ENCODE results near the gene G3BP1.
A peak's percentile ranks its signal among the peaks of the same experiment; 100 is the strongest.
"Not testable (repeated sequence)": the region's sequence is repeated elsewhere in the genome, so short reads cannot be mapped to it uniquely, and the experiment has no call there.

G3BP1 gene

DNA sequence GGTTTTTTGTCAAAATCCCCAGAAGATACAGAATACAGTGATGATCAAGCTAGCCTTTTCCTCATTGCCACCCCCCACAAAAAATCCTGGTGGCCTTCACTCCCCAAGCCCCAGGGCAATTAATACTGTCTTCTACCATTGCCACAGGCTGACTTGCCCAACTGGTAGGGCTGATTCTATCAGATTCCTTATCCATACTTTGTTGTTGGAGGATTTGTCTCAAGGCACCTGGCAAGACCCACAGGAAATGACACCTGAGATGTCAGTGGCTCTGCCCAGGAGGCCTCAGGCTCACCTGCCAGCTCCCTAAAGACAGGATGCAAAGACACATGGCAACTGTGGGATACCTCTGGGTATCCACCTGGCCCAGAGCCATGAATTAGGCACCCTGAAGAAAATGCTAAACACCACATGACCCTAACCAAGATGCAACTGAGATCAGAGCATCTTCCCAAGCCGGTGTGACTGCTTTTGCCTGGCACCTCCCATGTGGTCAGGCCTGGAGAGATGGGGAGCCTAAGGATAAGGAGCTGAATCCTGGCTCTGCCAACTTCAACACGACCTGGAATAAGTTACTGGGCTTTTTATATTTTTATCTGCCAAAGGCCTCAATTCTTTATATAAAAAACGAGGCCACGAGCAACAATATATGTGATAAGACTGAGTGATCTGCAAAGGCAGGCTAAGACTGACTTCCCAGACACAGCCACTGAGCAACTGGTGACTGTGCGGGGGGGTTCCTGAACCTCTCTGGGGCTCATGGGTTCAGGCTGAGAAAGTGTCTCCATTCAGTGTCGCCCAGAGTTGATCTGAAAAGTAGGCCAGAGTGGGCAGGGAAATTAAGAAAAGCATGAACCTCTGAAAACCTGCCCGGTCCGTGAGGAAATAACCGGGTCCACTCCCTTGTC is 14.3 kb upstream of the G3BP1 start:
- DNase-seq, result no peak

DNA sequence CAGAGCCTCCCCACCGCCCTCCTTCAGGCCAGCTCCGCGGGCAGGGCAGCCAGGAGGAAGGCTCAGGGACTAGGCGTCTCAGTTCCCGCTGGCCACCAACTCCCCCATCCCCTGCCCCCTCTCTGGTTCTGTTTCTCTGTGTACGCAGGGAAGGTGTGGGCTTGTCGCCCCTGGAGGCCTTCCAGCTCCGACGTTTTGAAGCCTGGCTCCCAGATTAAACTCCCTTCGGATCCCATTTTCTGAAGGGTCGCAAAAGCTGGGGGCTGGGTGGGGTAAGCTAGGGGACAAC is 13.7 kb upstream of the G3BP1 start:
- DNase-seq, result no peak

DNA sequence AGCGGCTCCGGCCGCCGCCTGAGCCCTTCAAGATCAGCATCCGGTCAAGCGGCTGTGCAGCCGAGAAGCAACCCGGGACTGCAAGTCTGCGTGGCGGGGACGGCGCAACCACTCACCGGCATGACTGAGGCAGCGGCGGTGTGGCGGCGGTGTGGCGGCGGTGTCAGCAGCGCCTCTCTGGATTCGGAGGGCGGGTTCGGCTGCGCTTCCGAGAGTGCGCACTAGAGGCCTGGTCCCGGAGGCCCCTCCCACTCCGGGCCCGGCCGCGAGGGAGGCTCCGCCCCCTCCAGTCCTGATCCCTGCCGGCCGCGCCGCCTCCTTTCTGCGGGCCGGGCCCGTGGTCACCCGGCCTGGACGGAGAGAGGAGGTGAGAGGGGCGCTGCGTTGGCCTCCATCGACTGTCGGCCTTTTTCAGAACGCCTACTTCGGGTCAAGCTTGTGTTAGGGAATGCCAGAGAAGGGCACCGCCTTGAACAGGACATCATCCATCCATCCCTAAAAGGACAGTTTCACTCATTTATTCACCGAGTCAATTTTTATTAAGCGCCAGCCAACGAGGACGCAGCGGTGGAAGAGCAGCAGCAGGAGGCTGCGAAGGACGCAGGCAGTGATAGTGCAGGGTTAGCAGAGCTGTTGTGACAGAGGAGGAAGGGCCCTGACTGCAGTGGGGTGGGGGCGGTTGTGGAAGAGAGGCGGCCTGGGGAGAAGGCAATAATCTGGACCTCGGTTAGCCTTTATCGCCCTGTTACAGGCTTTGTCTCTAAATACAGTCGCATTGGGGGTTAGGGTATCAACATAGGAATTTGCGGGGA is 13.1 kb upstream of the G3BP1 start, which contains the start of gene ATOX1:
Gene ATOX1, minus strand, starts transcription at position 202 of the 812 bp plus-strand sequence. Its CDS starts 80 bp downstream, at position 122.
- DNase-seq, result peak; percentile 77

DNA sequence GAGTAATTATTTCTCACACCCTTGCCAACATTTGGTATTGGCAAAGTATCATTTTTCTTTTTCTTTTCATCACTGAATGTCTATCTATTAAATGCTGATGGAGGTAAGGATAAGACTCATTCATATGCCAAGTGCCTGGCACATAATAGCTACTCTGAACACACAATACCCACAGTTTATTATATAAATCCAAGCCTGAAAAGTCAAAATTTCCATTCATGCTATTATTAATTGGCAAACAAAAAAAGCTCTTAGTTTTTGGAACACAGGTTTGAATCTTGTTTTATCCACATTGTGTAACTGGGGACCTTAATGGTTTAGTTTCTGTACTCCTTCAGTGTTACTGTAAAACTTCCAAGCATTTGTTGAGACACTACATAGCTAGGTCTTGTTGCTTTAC is 7.0 kb upstream of the G3BP1 start:
- DNase-seq, result no peak

DNA sequence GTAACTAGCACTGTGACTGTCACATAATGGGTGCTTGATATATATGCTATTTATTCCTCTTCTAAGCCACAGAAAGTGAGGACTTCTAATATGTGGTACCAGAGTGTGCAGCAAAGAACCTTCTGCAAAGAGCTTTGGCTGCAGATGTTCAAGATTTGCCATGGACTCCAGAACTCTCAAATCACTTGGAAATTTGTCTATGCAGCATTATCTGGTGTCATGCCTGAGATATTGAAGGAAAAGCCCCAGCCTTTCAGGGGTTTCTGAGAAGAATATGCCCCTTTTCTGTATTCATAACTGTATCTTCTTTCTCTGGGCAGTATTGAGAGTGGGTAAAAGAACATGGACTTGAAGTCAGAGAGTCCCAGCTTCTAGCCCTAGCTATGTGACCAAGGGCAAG is 4.8 kb upstream of the G3BP1 start:
- no peak for DNase-seq

DNA sequence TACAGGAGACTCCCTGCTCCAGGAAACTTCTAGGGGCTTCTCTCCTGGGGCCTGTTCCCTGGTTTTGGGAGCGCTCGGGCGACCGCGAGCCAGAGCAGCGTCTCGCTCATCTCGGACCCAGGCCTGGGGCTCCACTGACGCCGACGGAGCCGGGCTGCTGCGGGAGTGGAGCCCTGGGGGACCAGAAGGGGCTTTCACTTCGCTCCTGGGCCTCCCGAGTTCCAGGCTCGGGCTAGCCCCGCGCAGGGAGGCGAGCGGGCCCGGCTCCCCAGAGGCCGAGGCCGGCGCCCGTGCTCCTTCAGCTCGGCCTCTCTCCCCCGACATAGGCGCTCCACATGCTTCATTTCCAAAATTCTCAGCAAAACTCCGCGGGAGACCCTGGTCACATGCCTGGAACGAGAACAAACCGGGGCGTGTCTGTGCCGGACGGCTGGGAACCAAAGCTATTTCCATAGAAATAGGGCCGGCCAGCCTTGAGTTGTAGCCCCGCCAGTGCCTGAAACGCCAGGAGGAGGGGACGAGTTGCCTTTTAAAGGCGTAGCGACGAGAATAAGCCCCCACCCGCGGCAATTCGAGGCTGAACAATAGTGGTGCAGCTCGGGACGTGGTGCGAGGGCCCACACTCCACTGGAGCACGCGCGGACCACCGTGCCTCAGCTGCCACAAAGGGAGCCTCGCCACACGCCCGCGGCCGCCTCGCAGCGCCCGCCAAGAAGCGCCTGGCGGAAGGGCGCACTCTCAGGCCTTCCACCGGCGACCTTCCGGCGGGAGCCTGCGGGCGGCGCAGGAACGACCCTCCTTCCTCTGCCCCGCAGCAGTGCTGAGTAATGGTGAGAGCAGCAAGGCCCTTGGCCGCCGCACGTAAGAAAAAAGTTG is 1.1 kb upstream of the G3BP1 start:
- peak; percentile 9 for DNase-seq

DNA sequence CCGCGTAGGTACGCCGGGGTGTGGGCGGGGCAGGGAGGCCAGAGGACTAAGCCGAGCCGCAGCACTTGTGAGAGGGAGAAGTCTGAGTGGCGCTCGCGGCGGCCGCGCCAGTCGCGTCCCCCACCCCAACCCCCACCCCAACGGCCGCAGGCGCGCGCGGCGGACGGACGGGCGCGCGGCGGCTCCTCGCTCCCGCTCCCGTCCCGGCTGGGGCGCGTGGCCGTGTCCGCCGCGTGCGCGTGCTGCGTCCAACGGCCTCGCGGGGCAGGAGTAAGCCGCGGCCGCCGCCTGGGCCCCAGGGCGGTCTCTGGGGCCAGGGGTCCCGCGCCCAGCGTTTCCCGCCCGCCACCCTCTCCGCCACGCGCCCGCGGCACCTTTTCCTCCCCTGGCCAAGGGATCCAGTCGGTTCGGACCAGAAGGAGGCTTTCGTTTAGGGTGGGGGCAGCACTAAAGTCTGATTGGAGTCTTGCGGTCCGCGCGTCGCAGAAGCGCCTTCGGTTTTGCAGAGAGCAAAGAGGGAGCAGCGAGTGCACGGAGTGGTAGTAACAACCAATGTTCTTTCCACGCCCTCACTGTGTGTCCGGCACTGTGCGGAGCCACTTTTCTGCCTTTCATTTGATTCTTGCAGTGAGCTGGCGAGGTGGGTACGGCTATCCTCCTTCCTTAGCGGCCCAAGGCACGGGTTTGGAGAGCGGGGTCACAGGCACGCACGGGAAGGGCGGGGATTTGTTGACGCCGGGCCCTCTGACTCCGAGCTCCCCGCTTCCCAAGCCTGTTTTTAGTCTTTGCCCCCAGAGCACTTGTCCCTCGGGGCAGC is 483 bp downstream of the G3BP1 start:
- DNase-seq, result peak; percentile 6

DNA sequence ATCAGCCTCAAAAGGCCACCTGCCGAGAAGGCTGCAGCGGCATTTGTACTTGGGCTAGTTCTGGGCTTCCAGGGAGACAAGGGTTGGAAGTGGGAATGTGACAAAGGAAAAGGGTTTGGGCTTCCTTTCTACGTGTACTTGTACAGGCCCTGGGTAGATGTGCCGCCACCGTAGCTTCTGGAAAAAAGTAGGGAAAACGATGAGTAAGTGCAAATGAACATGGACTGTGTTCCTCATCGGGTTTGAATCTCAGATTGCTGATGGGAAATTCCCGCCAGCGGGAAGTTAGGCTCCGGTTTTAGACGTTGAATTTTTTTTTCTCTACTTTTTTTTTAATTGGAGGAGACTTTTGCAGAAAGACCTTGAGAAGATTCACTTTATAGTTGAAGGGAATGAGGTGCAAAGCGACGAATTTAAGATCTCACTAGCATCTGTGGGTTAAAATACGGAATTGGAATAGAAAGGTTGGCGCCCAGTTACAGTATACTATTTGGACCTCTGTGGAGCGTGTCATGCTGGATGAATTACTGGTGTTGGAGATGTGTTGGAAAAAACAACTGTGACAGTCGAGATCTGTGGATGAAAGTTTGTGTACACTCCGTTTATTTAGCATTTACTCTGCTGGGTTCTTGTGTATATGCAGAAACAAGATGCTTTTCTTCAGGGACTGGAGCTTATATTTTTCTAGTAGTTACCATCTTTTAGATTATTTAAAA is 1.2 kb downstream of the G3BP1 start:
- no peak for DNase-seq

DNA sequence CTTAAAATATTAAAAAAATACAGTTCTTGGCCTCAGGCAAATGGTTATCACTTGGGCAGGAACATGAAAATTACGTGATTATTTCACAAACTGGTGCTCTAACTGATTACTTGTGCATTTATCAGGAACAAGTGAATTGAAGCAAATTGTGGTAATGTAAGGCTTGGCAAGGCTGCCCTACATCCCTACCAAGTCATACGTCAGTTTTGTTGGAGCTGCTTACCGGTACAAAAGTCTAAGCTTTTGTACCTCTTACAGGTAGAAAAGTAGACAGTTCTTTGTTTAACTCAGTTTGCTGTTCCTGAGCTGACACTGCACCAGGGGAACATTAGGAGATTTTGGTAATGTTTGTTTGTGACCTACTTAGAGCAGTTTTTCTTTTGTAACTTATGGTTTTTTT is 2.2 kb downstream of the G3BP1 start:
- DNase-seq, result no peak

DNA sequence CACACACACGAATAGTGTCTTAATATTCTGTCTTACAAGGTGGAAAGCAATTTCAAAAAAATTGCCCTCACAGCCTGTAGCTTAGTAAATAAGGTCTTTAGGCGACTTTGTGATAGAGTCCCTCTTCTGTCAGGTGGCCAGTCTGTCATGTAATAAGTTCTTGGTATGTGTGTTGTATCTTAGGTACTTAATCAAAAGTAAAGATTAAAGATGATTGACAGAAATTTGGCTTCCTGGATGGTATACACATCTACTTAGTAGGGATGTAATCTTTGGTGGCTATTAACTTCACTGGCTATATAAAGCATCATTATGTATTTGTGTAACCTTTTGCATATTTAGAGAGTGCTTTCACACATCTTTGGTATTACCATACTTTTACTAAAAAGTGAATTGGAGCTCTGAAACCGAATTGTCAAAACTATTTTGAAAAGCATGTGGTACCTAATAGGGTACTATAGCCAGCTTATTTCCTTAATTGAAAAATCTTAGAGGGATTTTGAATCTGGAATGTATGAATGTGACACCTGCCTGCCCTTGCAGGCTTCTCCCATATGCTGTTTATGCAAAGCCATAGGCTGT is 3.4 kb downstream of the G3BP1 start:
- DNase-seq, result no peak

DNA sequence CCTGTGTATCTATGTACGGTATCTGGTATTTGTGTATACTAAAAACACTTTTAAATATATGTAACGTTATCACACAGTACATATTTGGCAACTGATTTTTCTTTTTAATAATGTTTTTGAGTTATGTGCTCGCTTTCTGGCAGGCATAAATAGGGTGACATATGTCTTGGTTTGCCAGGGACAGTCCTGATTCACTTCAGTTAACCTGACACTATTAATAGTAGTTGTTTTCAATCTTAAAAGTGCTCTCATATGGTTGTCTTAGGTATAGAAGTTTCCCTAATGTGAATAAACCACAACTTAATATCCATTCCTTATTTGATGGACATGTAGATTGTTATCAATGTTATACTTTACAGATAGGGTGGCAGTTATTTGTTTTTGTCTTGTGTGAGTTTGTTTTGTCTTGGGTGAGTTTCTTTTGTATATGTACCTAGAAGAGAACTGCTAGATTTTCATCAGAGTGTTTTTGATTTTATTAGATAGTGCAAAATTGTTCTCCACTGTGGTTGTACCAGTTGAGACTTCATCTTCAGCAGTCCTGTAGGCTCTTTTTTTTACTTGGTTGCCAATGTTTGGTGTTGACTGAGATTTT is 7.9 kb downstream of the G3BP1 start:
- no peak for DNase-seq

DNA sequence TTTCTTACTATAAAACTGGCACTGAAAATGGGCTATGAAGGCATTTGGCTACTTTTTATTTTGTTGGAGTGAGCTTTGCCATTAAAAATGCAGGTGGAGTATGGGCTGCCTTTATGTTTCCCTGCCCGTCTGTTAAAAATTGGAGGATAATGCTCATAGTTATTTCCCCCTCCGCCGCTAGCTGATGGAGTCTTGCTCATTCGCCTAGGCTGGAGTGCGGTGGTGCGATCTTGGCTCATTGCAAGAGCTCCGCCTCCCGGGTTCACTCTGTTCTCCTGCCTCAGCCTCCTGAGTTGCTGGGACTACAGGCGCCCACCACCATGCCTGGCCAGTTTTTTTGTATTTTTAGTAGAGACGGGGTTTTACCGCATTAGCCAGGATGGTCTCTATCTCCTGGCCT is 8.6 kb downstream of the G3BP1 start:
- no peak for DNase-seq

DNA sequence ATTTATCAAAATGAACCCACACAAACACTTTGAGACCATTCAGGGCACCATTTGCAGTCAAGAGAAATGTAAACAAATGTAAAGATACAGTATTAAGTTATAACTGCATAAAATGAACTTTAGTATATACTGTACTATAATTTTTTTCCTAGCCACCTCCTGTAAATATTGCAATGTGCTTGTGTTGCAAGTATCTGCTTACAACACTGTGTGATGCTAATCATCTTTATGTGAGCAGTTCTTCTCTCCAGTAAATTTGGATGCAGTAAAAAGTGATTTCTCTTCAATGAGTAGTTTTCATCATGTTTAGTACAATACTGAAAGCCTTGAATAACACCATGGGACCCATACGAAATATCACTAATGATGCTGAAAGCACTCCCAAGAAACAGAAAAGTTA is 9.4 kb downstream of the G3BP1 start:
- no peak for DNase-seq

DNA sequence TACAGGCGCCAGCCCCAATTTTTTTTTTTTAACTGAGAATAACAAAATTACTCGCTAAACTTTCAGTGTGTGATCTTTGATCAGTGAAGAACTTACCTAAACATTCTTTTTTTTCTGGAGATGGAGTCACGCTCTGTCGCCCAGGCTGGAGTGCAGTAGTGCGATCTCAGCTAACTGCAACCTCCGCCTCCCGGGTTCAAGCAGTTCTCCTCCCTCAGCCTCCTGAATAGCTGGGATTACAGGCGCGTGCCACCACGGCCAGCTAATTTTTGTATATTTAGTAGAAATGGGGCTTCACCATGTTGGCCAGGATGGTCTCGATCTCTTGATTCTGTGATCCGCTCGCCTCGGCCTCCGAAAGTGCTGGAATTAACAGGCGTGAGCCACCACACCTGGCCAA is 11.9 kb downstream of the G3BP1 start:
- not testable (repeated sequence) for DNase-seq

DNA sequence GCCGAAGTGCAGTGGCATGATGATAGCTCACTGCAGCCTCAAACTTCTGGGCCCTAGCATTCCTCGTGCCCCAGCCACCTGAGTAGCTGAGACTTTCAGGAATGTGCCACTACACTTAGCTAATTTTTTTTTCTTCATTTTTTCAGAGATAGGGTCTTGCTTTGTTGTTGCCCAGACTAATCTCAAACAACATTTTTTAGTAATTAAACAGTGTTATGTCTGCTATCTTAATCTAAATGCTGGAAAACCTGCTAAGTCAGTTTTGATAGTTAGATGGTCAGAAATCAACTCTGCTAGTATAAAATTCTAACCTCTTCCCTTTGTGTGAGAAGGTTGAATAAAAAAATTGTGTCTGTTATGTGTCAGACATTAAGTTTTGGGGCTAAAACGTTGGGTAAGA is 12.4 kb downstream of the G3BP1 start:
- no peak for DNase-seq

DNA sequence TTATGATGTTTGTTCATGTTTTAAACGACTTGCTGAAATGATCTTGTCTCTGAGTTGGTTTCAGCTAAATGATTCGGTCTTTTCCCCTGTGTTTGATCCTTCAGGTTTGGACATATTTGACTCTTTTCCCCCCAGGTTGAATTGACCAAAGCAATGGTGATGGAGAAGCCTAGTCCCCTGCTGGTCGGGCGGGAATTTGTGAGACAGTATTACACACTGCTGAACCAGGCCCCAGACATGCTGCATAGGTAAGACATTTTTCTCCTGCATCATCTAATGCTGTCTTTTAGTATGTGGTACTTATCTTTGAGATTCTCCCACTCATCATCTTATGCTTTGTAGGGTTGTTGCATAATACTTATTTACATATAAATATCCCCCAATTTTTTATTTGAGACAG is 14.7 kb downstream of the G3BP1 start:
- DNase-seq, result no peak

DNA sequence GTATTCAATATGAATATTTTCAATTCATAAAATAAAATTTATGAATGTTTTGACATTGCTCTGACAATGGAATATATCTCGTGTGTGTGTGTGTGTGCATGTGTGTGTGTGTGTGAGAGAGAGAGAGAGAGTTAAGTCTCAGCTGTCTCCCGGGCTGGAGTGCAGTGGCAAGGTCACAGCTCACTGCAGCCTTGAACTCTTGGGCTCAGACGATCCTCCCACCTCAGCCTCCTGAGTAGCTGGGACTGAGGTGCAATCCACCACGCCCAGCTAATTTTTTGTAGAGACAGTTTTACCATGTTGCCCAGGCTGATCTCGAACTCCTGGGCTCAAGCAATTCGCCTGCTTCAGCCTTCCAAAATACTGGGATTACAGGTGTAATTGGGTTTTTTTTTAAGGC is 16.1 kb downstream of the G3BP1 start:
- no peak for DNase-seq

DNA sequence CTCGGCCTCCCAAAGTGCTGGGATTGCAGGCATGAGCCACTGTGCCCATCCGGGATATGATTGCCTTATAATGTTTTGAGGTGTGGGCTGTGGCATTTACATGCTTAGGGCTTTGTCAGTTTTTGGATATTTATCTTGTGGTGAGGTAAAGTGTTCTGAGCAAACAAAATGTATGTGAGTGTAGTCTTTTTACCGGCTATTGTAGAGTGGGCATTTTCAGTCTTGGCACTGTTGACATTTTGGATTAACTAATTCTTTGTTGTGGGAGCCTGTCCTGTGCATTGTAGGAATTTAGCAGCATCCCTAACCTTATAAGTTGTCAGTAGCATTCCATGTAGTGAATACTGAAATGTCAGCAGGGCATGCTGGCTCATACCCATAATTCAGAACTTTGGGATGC is 21.6 kb downstream of the G3BP1 start:
- no peak for DNase-seq

DNA sequence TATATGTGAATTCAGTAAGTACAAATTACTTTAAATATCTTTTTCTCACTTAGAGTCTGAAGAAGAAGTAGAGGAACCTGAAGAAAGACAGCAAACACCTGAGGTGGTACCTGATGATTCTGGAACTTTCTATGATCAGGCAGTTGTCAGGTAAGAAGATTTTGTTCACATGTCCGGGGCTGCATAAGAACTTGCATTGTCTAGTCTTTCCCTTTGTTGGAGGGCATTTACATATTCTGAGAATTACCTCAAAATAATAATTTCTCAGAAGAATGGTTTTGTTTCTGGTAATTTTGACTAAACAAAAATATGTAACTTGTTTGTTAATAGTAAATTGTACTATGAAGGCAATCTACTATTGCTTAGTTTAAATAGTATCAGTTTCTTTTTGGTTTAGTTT is 23.7 kb downstream of the G3BP1 start:
- no peak for DNase-seq

DNA sequence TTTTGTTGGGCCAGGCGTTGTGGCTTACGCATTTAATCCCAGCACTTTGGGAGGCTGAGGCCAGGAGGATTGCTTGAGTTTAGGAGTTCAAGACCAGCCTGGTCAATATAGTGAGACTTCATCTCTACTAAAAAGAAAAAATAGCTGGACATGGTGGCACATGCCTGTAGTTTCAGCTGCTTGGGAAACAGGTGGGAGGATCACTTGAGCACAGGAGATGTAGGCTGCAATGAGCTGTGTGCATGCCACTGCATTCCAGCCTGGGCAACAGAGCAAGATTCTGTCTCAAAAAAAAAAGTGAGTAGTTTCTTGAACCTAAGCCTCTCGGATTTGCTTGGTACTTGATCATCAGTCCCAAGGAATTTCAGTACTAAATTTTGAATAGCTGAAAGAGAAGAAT is 26.9 kb downstream of the G3BP1 start:
- DNase-seq, result no peak

DNA sequence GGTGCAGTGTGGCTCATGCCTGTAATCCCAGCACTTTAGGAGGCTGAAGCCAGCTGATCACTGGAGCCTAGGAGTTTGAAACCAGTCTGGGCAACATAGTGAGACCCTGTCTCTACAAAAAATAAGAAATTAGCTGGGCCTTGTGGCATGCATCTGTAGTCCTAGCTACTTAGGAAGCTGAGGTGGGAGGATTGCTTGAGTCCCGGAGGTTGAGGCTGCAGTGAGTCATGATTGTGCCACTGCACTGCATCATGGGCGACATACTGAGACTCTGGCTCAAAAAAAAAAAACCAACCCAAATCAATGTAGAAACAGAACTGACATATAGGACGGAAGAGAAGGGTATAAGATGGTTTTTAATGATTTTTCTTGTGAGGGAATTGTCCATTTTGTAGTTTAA is 27.7 kb downstream of the G3BP1 start:
- no peak for DNase-seq

All from NCI-H1092 (cell line).